C4-2B (cell line): Measurements from ENCODE around the gene NBPF12.
"Not testable (repeated sequence)": the region's sequence is repeated elsewhere in the genome, so short reads cannot be mapped to it uniquely, and the experiment has no call there.

Experiments used
- H3K27ac ChIP-seq: fragments of 450-650 bp; 2 replicates; pipeline ENCODE4 v1.5.1; 2017
- ZFX ChIP-seq: fragments of 450-650 bp; IDR thresholded peaks from 2 replicates; pipeline ENCODE4 v1.6.1; 2017

The NBPF12 gene, protein sequence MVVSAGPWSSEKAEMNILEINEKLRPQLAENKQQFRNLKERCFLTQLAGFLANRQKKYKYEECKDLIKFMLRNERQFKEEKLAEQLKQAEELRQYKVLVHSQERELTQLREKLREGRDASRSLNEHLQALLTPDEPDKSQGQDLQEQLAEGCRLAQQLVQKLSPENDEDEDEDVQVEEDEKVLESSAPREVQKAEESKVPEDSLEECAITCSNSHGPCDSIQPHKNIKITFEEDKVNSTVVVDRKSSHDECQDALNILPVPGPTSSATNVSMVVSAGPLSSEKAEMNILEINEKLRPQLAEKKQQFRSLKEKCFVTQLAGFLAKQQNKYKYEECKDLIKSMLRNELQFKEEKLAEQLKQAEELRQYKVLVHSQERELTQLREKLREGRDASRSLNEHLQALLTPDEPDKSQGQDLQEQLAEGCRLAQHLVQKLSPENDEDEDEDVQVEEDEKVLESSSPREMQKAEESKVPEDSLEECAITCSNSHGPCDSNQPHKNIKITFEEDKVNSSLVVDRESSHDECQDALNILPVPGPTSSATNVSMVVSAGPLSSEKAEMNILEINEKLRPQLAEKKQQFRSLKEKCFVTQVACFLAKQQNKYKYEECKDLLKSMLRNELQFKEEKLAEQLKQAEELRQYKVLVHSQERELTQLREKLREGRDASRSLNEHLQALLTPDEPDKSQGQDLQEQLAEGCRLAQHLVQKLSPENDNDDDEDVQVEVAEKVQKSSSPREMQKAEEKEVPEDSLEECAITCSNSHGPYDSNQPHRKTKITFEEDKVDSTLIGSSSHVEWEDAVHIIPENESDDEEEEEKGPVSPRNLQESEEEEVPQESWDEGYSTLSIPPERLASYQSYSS (N-terminal part only)

DNA sequence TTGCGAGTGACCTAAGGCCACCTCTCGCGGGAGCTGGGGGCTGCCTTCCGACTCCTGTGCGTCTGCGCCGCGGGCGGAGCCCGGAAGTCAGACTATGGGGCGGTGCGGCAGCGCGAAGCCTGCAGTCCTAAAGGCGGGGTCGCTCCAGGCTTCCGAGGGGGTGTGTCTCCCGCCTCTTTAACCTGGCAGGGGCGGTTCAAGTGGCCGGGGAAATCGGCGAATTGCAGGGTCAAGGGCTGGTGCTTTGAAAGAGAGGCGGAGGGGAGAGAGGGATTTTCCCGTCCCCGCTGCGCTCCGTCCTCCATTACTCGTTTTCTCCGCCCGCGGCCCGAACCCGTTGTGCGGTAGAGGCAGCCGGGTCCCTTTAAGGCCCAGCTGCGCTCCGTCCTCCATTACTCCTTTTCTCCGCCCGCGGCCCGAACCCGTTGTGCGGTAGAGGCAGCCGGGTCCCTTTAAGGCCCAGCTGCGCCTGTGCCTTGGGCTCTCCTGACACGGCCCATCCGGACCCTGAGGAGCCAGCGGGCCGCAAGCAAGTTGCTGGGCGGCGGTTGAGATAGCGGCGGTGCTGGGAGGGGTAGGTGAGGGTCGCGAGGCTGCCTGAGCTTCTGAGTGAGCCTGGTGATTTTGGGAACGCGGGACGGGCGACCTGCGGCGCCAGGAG lies at the start of gene NBPF12:
Gene NBPF12, plus strand, starts transcription at position 83 of the 661 bp plus-strand sequence. CDS start 21,820 bp downstream, outside the sequence.
- peak; percentile 82 for TF ChIP-seq ZFX
- peak within 1 kb of the TSS; percentile 86 for H3K27ac ChIP-seq

- H3K27ac ChIP-seq = not testable (repeated sequence)
Observed at GRCh38 chr1:146891355-146891754, 46.8 kb upstream of the NBPF12 start.

GRCh38 chr1:146892331-146892730 lies 45.8 kb upstream of the NBPF12 start:
- H3K27ac ChIP-seq = not testable (repeated sequence)

- H3K27ac ChIP-seq = not testable (repeated sequence)
Observed at GRCh38 chr1:146907565-146908261, 30.4 kb upstream of the NBPF12 start.

DNA sequence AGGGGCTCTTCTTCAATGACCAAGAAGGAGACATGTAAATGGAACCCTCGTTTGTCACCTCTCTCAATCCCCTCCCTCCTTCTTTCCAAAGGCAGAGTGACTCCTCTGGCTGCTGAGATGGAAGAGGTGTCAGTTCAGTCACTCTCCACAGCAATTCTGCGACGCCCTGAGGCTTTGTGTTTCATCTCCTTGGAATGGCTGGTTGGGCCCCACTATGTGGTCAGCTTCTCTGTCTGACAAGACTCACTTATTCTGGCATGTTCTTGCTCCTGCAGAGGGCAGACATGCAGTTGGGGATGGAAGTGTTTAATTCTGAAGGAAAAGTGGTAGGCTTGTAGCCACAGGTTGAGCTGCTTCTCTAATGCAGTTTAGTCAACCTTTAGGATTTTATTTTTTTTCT lies 25.1 kb upstream of the NBPF12 start:
- not testable (repeated sequence) for H3K27ac ChIP-seq

DNA sequence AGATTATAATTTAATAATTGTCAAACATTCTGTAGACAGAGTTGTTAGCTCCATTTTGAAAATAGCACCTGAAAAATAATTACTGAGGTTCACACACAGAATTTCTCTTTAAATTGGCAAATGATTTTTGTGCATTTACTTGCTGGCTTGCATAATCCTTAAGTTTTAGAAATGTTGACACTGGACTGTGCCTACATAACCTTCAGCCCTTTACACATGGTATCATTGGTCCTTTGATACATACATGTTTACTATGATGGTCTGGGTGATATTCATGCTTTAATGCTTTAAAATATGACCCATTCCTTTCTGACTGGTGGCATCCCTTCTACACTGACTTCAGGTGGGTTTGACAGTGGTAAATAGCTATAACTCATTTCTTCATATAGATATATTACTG lies 17.3 kb upstream of the NBPF12 start:
- H3K27ac ChIP-seq = not testable (repeated sequence)

- H3K27ac ChIP-seq = not testable (repeated sequence)
Observed at GRCh38 chr1:146922614-146923013, 15.5 kb upstream of the NBPF12 start.

DNA sequence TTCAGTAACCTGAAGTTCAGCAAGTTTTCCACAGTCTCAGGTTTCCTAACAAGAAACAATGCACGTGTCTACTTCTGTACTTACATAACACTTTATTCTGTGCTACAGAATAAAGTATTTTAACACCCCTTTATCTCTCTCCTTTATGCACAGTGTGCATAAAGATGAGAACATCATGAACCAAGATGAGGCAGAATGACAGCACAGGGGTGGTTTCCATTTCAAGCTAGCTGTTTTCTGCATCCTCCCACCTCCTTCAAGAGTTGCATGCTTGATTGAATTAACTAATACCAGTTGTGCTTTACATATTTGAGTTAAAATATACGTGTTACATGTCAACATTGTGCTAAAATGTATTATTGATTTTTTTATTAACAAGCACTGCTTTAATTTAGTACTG lies 14.0 kb upstream of the NBPF12 start:
- H3K27ac ChIP-seq = not testable (repeated sequence)

GRCh38 chr1:146926413-146926812 lies 11.7 kb upstream of the NBPF12 start:
- H3K27ac ChIP-seq = not testable (repeated sequence)

DNA sequence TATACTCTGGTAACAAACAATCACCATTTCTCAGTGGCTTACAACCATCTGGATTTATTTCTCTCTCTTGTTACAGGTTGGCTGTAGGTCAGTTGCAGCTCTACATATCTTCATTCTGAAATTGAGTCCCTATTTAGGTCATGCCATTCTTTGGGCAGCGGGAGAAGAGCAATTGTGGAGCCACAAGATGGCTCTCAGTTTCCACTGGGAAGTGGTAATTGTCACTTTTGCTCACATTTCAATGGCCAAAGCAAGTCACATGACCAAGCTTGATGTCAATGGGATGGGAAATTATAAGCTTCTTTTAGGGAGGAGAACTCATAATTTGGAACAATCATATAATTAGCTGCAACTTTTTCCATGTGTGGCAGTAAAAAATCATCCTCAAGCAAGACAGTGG lies 7.9 kb upstream of the NBPF12 start:
- H3K27ac ChIP-seq = not testable (repeated sequence)

DNA sequence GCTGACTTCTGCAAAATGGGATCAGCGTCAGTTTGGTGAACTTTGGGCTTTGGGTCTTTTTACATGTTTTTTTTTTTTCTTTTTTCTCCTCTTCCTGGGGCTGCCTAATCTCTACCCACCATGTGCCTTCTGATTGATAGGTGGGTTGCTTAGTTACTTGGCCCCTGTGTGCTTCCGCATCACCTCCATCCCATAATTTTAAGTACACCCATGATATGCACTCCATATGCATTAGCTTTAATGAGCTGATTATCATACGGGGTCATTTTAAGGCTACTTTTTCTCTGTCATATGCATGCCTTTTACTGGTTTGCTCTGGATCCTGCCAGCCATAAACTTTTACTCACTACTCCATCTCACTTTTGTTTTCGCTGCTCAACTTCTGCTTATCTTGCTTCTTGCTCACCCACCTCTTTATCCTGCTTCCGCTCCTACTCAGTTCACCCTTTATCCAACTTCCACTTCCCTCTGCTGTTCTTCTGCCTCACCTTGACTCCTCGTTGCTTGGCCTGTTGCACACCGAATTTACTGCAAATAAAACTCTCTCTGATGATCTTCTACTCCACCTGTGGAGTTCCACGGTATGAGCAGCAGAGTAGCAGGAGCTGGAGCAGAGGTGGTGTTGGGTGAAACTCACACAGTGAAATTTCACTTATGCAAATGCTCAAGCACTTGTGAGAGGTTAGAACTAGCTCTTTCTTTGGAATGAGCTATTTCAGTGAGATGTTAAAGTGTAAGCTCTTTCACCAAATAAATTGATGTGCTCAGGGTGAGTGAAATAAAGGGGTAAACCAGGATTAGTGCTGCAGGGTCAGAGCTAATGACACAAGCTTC lies 3.5 kb upstream of the NBPF12 start:
- H3K27ac ChIP-seq = not testable (repeated sequence)

DNA sequence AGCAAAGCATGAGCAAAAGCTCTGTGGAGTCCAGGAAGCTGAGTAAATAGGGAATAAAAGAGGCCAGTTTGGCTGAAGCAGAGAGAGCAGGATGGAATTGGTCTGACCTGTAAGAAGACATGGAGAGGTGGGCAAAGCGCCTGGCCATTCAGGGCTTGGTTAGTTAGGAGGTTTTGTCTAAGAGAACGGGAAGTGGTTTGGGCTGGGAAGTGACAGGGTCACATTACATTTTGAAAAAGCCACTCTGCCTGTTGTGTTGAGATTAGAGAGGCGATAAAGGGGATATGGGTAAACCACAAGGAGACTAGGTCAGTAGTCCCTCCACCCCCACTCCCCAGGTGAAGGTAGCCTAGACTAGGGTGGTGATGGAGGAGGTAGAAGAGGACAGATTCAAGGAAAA lies 662 bp upstream of the NBPF12 start:
- not testable (repeated sequence) for H3K27ac ChIP-seq

GRCh38 chr1:146938927-146939786 lies 1.0 kb downstream of the NBPF12 start:
- peak; percentile 14 for TF ChIP-seq ZFX
- H3K27ac ChIP-seq = peak overlapping the region; percentile 86

DNA sequence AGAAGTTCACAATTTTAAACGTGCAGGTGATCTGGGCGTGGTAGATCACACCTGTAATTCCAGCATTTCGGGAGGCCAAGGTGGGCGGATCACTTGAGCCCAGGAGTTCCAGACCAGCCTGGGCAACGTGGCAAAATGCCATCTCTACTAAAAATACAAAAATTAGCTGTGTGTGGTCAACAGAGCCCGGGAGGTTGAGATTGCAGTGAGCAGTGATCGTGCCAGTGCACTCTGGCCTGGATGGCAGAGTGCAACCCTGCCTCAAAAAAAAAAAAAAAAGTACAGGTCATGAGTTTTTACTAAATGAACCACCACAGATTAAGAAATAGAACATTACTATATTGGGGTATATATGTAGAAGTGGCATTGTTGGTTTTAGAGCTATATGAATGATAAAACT lies 2.2 kb downstream of the NBPF12 start:
- H3K27ac ChIP-seq = not testable (repeated sequence)

GRCh38 chr1:146943342-146943886 lies 5.3 kb downstream of the NBPF12 start:
- H3K27ac ChIP-seq = not testable (repeated sequence)

- not testable (repeated sequence) for H3K27ac ChIP-seq
Observed at GRCh38 chr1:146948127-146948526, 10.0 kb downstream of the NBPF12 start.

DNA sequence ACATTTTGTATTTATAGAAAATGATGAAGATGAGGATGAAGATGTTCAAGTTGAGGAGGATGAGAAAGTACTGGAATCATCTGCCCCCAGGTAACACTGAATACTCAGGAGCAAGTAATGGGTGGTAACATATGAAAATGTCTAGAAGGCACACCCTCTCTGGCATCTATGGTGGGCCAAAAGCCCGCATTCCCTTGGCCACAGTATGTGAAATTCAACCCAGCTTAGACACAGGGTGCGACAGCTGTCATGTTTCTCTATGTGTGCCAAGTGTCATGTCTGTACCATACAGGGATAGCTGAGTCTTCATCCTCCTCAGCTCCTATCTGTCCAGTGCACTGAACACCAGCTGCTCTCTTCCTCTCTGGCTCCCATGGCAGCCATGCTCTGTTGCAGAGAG lies 26.2 kb downstream of the NBPF12 start:
- not testable (repeated sequence) for H3K27ac ChIP-seq
